H9 (cell line): Measurements from ENCODE around the gene LIMA1. TPM values are rescaled to one million over a fixed set of nuclear protein-coding genes. Genes with fewer than 3 reads are reported as not detected.

ENCODE experiments used
- DNase-seq: peaks from one replicate; pipeline ENCODE4 v3.0.0-alpha.2; 2017
- H2AFZ ChIP-seq: one replicate; pipeline ENCODE4 v1.6.1; 2013; ENCODE audit warnings: mild to moderate bottlenecking, low read length, control low read depth, moderate library complexity
- H2AK5ac ChIP-seq: 2 replicates; pipeline ENCODE4 v1.6.1; 2013; ENCODE audit warnings: low read length, control low read depth, mixed read lengths; ENCODE audit not compliant: insufficient read length
- H2BK120ac ChIP-seq: one replicate; pipeline ENCODE4 v1.6.1; 2013; ENCODE audit warnings: low read depth, mild to moderate bottlenecking, low read length, control low read depth, inconsistent platforms; ENCODE audit not compliant: poor library complexity, severe bottlenecking
- H2BK12ac ChIP-seq: 2 replicates; pipeline ENCODE4 v1.6.1; 2013; ENCODE audit warnings: low read length, control low read depth, mixed read lengths, low read depth; ENCODE audit not compliant: insufficient read length
- H2BK15ac ChIP-seq: 2 replicates; pipeline ENCODE4 v1.6.1; 2013; ENCODE audit warnings: low read depth, low read length, control low read depth
- H2BK20ac ChIP-seq: one replicate; pipeline ENCODE4 v1.6.1; 2013; ENCODE audit warnings: low read depth, mild to moderate bottlenecking, low read length, control low read depth, inconsistent platforms; ENCODE audit not compliant: poor library complexity, severe bottlenecking
- H2BK5ac ChIP-seq: 2 replicates; pipeline ENCODE4 v1.6.1; 2013; ENCODE audit warnings: low read length, control low read depth, mixed read lengths; ENCODE audit not compliant: insufficient read length
- H3K14ac ChIP-seq: 2 replicates; pipeline ENCODE4 v1.6.1; 2013; ENCODE audit warnings: low read length, control low read depth; ENCODE audit not compliant: insufficient read depth
- H3K18ac ChIP-seq: 2 replicates; pipeline ENCODE4 v1.6.1; 2013; ENCODE audit warnings: low read depth, mild to moderate bottlenecking, mixed read lengths, low read length, control low read depth; ENCODE audit not compliant: insufficient read length
- H3K23ac ChIP-seq: 2 replicates; pipeline ENCODE4 v1.6.1; 2013; ENCODE audit warnings: low read length, control low read depth, mixed read lengths, low read depth; ENCODE audit not compliant: insufficient read length
- H3K23me2 ChIP-seq: 2 replicates; pipeline ENCODE4 v1.6.1; 2013; ENCODE audit warnings: low read depth, mild to moderate bottlenecking, mixed read lengths, low read length, control low read depth; ENCODE audit not compliant: insufficient read length, poor library complexity, severe bottlenecking
- H3K27ac ChIP-seq: 2 replicates; pipeline ENCODE4 v1.5.1; 2013; ENCODE audit warnings: low read length, control low read depth, mixed read lengths, low read depth; ENCODE audit not compliant: insufficient read length
- H3K27me3 ChIP-seq: 2 replicates; pipeline ENCODE4 v1.6.1; 2013; ENCODE audit warnings: low read length, control low read depth, inconsistent platforms; ENCODE audit not compliant: insufficient read depth
- H3K4ac ChIP-seq: 2 replicates; pipeline ENCODE4 v1.6.1; 2013; ENCODE audit warnings: low read depth, mild to moderate bottlenecking, control low read depth, inconsistent platforms, low read length, moderate library complexity
- H3K4me1 ChIP-seq: 2 replicates; pipeline ENCODE4 v1.6.1; 2013; ENCODE audit warnings: low read length, control low read depth, inconsistent platforms; ENCODE audit not compliant: insufficient read depth
- H3K4me2 ChIP-seq: 2 replicates; pipeline ENCODE4 v1.6.1; 2013; ENCODE audit warnings: low read length, control low read depth, mixed read lengths; ENCODE audit not compliant: insufficient read length, insufficient read depth
- H3K56ac ChIP-seq: 2 replicates; pipeline ENCODE4 v1.6.1; 2013; ENCODE audit warnings: low read depth, mild to moderate bottlenecking, mixed read lengths, low read length, control low read depth; ENCODE audit not compliant: insufficient read length
- H3K79me1 ChIP-seq: 2 replicates; pipeline ENCODE4 v1.6.1; 2013; ENCODE audit warnings: low read depth, mild to moderate bottlenecking, moderate library complexity, low read length, control low read depth, inconsistent platforms; ENCODE audit not compliant: insufficient read depth, poor library complexity, severe bottlenecking
- H3K79me2 ChIP-seq: 2 replicates; pipeline ENCODE4 v1.6.1; 2013; ENCODE audit warnings: low read length, control low read depth, inconsistent platforms; ENCODE audit not compliant: insufficient read depth
- H3K9ac ChIP-seq: 2 replicates; pipeline ENCODE4 v1.6.1; 2013; ENCODE audit warnings: low read length, control low read depth, mixed read lengths; ENCODE audit not compliant: insufficient read length; ENCODE audit errors: extremely low read depth
- H3K9me3 ChIP-seq: one replicate; pipeline ENCODE4 v1.6.1; 2013; ENCODE audit warnings: low read depth, low read length, inconsistent platforms; ENCODE audit not compliant: control insufficient read depth
- H3T11ph ChIP-seq: one replicate; pipeline ENCODE4 v1.6.1; 2013; ENCODE audit warnings: mild to moderate bottlenecking, low read length, control low read depth, inconsistent platforms
- H4K20me1 ChIP-seq: one replicate; pipeline ENCODE4 v1.6.1; 2013; ENCODE audit not compliant: control insufficient read depth, insufficient read length, insufficient read depth
- H4K5ac ChIP-seq: 2 replicates; pipeline ENCODE4 v1.6.1; 2013; ENCODE audit warnings: low read depth, mild to moderate bottlenecking, mixed read lengths, low read length, control low read depth; ENCODE audit not compliant: insufficient read length
- H4K8ac ChIP-seq: replicated peaks from 2 replicates; pipeline ENCODE4 v1.6.1; 2013; ENCODE audit warnings: low read length, control low read depth, mixed read lengths, low read depth; ENCODE audit not compliant: insufficient read length
- H4K91ac ChIP-seq: 2 replicates; pipeline ENCODE4 v1.6.1; 2013; ENCODE audit warnings: low read depth, mild to moderate bottlenecking, moderate library complexity, mixed read lengths, low read length, control low read depth; ENCODE audit not compliant: insufficient read length
- H3K27ac Mint-ChIP-seq, 3 experiments: 2 replicates in 2 of 3; 3 replicates in 1 of 3; pipeline ENCODE4 v1.8.0; 2020 to 2021; ENCODE audit warnings: mixed read lengths in 3 of 3, mild to moderate bottlenecking in 1 of 3, moderate library complexity in 1 of 3
- H3K27me3 Mint-ChIP-seq: 2 replicates; pipeline ENCODE4 v1.8.0; 2021; ENCODE audit warnings: low read depth, mild to moderate bottlenecking, moderate library complexity, mixed read lengths
- H3K36me3 Mint-ChIP-seq, 3 experiments: 2 replicates in 2 of 3; 3 replicates in 1 of 3; pipeline ENCODE4 v1.8.0; 2020 to 2021; ENCODE audit warnings: low read depth in 3 of 3, mixed read lengths in 3 of 3; ENCODE audit not compliant: insufficient read depth in 1 of 3
- H3K4me1 Mint-ChIP-seq, 2 experiments: 2 replicates each; pipeline ENCODE4 v1.8.0; 2020; ENCODE audit warnings: mixed read lengths in 2 of 2
- H3K4me3 Mint-ChIP-seq, 2 experiments: 2 replicates in 1 of 2; 3 replicates in 1 of 2; pipeline ENCODE4 v1.8.0; 2020 to 2021; ENCODE audit warnings: mild to moderate bottlenecking in 2 of 2, mixed read lengths in 2 of 2, moderate library complexity in 1 of 2
- H3K9me3 Mint-ChIP-seq, 2 experiments: 2 replicates in 1 of 2; 3 replicates in 1 of 2; pipeline ENCODE4 v1.8.0; 2020; ENCODE audit warnings: mild to moderate bottlenecking in 2 of 2, mixed read lengths in 2 of 2, moderate library complexity in 1 of 2
- WGBS: extraction: QIAGEN DNeasy Blood & Tissue Kit; methylation state at CpG from one replicate; pipeline ENCODE4 v1.1.7; 2013; ENCODE audit warnings: missing lambda C conversion rate, low lambda C conversion rate, mixed read lengths; ENCODE audit not compliant: insufficient read length; ENCODE audit errors: extremely low coverage; 5-methylcytosine and 5-hydroxymethylcytosine counted together
- total RNA-seq: library from RNA; stranded (reverse); gene quantifications from 2 replicates; pipeline ENCODE4 v1.2.1, GENCODE V29; 2021
- TF ChIP-seq, protein P1 (sequence below): fragments of 200-600 bp; sonication (generic); conservative IDR thresholded peaks from 3 replicates; pipeline ENCODE4 v1.8.0; 2021; ENCODE audit warnings: antibody characterized with exemption, mild to moderate bottlenecking

Gene LIMA1
- total RNA-seq, 1 experiment from 2014 or later = 40.8 TPM

DNA sequence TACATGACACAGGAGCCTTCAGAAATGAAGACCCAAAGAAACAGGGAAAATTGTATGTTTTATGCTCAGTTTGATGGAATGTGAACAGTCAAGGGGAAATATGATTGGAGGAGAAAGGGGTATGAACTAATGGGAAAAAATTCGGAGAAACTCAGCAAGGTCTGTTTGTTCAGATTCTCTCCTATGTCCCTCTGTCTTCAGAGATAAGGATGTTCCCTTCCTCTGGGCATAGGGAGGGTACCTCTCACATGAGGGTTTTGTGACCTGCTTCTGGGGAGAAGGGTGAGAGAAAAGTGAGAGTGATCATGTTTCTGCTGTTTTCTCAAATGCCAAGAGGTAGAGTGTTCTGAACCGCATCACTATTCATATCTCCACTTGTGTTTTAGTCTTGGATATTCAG lies 26.6 kb upstream of the LIMA1 start:
- TF ChIP-seq, protein P1, sequence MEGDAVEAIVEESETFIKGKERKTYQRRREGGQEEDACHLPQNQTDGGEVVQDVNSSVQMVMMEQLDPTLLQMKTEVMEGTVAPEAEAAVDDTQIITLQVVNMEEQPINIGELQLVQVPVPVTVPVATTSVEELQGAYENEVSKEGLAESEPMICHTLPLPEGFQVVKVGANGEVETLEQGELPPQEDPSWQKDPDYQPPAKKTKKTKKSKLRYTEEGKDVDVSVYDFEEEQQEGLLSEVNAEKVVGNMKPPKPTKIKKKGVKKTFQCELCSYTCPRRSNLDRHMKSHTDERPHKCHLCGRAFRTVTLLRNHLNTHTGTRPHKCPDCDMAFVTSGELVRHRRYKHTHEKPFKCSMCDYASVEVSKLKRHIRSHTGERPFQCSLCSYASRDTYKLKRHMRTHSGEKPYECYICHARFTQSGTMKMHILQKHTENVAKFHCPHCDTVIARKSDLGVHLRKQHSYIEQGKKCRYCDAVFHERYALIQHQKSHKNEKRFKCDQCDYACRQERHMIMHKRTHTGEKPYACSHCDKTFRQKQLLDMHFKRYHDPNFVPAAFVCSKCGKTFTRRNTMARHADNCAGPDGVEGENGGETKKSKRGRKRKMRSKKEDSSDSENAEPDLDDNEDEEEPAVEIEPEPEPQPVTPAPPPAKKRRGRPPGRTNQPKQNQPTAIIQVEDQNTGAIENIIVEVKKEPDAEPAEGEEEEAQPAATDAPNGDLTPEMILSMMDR = no peak
- H3K27ac Mint-ChIP-seq = peak overlapping the region in 1 of 3 experiments; percentile 10; a peak in 3 of 7 replicates

More for the DNA sequence above, 26.6 kb upstream of the LIMA1 start:
- Histone ChIP-seq H3K4me1 (peaks cover 8% of the 10 kb centered on the region), H3K56ac (no peak overlapping the region), H3K4ac (no peak overlapping the region), H3K27me3 (no peaks in the 10 kb centered on the region), H3K79me2 (no peaks in the 10 kb centered on the region), H3K79me1 (no peaks in the 10 kb centered on the region), H4K91ac (no peak overlapping the region), H3K9me3 (no peaks in the 10 kb centered on the region), H2BK20ac (no peak overlapping the region), H3K27ac (peak overlapping the region; percentile 3), H3K9ac (no peak overlapping the region), H2AFZ (no peak overlapping the region), H3K18ac (no peak overlapping the region), H2BK15ac (no peak overlapping the region), H3K14ac (no peak overlapping the region), H2AK5ac (no peak overlapping the region), H3T11ph (no peak overlapping the region), H4K5ac (no peak overlapping the region), H2BK120ac (no peak overlapping the region), H3K23ac (no peak overlapping the region), H2BK12ac (no peak overlapping the region), H4K8ac (no peak overlapping the region), H3K23me2 (no peaks in the 10 kb centered on the region), H3K4me2 (no peak overlapping the region), H4K20me1 (no peaks in the 10 kb centered on the region), H2BK5ac (no peak overlapping the region)
- no CpG with 5 or more reads among the region's 2 CpGs for WGBS
- no peaks in the 10 kb centered on the region for H3K36me3 Mint-ChIP-seq
- DNase-seq = no peak
- H3K4me1 Mint-ChIP-seq = peaks cover 12% of the 10 kb centered on the region in 2 experiments
- no peak overlapping the region for H3K4me3 Mint-ChIP-seq
- no peaks in the 10 kb centered on the region for H3K27me3 Mint-ChIP-seq
- H3K9me3 Mint-ChIP-seq = no peaks in the 10 kb centered on the region
